GM19023 (cell line): ENCODE results near the gene OOSP4B.
"Not testable (repeated sequence)": the region's sequence is repeated elsewhere in the genome, so short reads cannot be mapped to it uniquely, and the experiment has no call there.

Experiments used
- ATAC-seq: cut with Tn5 transposase; IDR thresholded peaks from one replicate; pipeline ENCODE4 v1.9.1; 2021; ENCODE audit warnings: mild to moderate bottlenecking, moderate library complexity; ENCODE audit not compliant: unreplicated experiment

OOSP4B gene

GRCh38 chr11:60016881-60017280 lies at the start of gene OOSP4B:
Gene OOSP4B, plus strand, starts transcription at chr11:60017181.
- no peak for ATAC-seq

GRCh38 chr11:59967677-59968394 lies 49.1 kb upstream of the OOSP4B start:
- no peak for ATAC-seq

GRCh38 chr11:59968395-59968783 lies 48.6 kb upstream of the OOSP4B start:
- no peak for ATAC-seq

GRCh38 chr11:59973097-59973496 lies 43.9 kb upstream of the OOSP4B start:
- ATAC-seq = no peak

- no peak for ATAC-seq
Measured at GRCh38 chr11:59981106-59981770, 35.7 kb upstream of the OOSP4B start.

- not testable (repeated sequence) for ATAC-seq
Measured at GRCh38 chr11:59982037-59982436, 34.9 kb upstream of the OOSP4B start.

- ATAC-seq = no peak
Measured at GRCh38 chr11:59983212-59983611, 33.8 kb upstream of the OOSP4B start.

- no peak for ATAC-seq
Measured at GRCh38 chr11:59984368-59984767, 32.6 kb upstream of the OOSP4B start.

- no peak for ATAC-seq
Measured at GRCh38 chr11:59990421-59990820, 26.6 kb upstream of the OOSP4B start.

GRCh38 chr11:59992425-59992824 lies 24.6 kb upstream of the OOSP4B start:
- no peak for ATAC-seq

- no peak for ATAC-seq
Measured at GRCh38 chr11:59997800-59998199, 19.2 kb upstream of the OOSP4B start.

GRCh38 chr11:59999691-60000090 lies 17.3 kb upstream of the OOSP4B start:
- ATAC-seq = no peak

GRCh38 chr11:60003729-60004128 lies 13.3 kb upstream of the OOSP4B start:
- ATAC-seq = no peak

GRCh38 chr11:60005360-60005759 lies 11.6 kb upstream of the OOSP4B start:
- ATAC-seq = no peak

- no peak for ATAC-seq
Measured at GRCh38 chr11:60018058-60018457, 1.1 kb downstream of the OOSP4B start.

GRCh38 chr11:60020376-60020775 lies 3.4 kb downstream of the OOSP4B start:
- not testable (repeated sequence) for ATAC-seq

GRCh38 chr11:60029015-60029632 lies 12.1 kb downstream of the OOSP4B start:
- ATAC-seq = no peak

- no peak for ATAC-seq
Measured at GRCh38 chr11:60040109-60040508, 23.1 kb downstream of the OOSP4B start, which contains the start of gene OOSP2. Gene OOSP2, plus strand, starts transcription at chr11:60040409. Its CDS starts 51 bp downstream, at chr11:60040460.

GRCh38 chr11:60050422-60050821 lies 33.4 kb downstream of the OOSP4B start:
- not testable (repeated sequence) for ATAC-seq

GRCh38 chr11:60050839-60051238 lies 33.9 kb downstream of the OOSP4B start:
- ATAC-seq = not testable (repeated sequence)

- ATAC-seq = no peak
Measured at GRCh38 chr11:60056349-60056969, 39.5 kb downstream of the OOSP4B start, which contains the start of gene MS4A3. Gene MS4A3, plus strand, starts transcription at chr11:60056665. Its CDS starts 4,496 bp downstream, at chr11:60061161.
